SK-N-SH treated with all-trans-retinoic acid at 6 μM for 48 hours (cell line): ENCODE measurements around the gene KRT80.

Source experiments
- ATAC-seq: fragments of 200-7000 bp; cut with Tn5 transposase; 3 replicates; pipeline ENCODE4 v1.9.1; 2020; ENCODE audit warnings: mild to moderate bottlenecking, moderate library complexity
- ARNTL ChIP-seq: fragments of 450-650 bp; formaldehyde crosslinking; IDR thresholded peaks from 2 replicates; pipeline ENCODE4 v1.5.0; 2020; ENCODE audit warnings: low read depth, mild to moderate bottlenecking, moderate library complexity, borderline replicate concordance
- BACH2 ChIP-seq: fragments of 250-450 bp; sonication (Bioruptor Pico); IDR thresholded peaks from 2 replicates; pipeline ENCODE4 v1.9.0; 2021; ENCODE audit warnings: mild to moderate bottlenecking, borderline replicate concordance
- CSDC2 ChIP-seq: fragments of 250-450 bp; sonication (Bioruptor Pico); IDR thresholded peaks from 2 replicates; pipeline ENCODE4 v1.5.0; 2020; ENCODE audit warnings: mild to moderate bottlenecking, moderate library complexity
- ESRRG ChIP-seq: fragments of 250-450 bp; sonication (Bioruptor Pico); IDR thresholded peaks from 2 replicates; pipeline ENCODE4 v1.6.1; 2021; ENCODE audit warnings: mild to moderate bottlenecking
- GLIS3 ChIP-seq: fragments of 250-450 bp; sonication (Bioruptor Pico); IDR thresholded peaks from 2 replicates; pipeline ENCODE4 v1.5.0; 2020; ENCODE audit warnings: mild to moderate bottlenecking, moderate library complexity
- ISL1 ChIP-seq: fragments of 250-450 bp; sonication (Bioruptor Pico); IDR thresholded peaks from 2 replicates; pipeline ENCODE4 v2.1.2; 2022; ENCODE audit warnings: mild to moderate bottlenecking, moderate library complexity
- OSR1 ChIP-seq: fragments of 250-450 bp; sonication (Bioruptor Pico); IDR thresholded peaks from 2 replicates; pipeline ENCODE4 v1.8.0; 2022; ENCODE audit warnings: moderate library complexity, mild to moderate bottlenecking, inconsistent platforms
- PPARA ChIP-seq: fragments of 250-450 bp; sonication (Bioruptor Pico); IDR thresholded peaks from 2 replicates; pipeline ENCODE4 v1.5.0; 2020; ENCODE audit warnings: mild to moderate bottlenecking, borderline replicate concordance
- RARB ChIP-seq: fragments of 250-450 bp; sonication (Bioruptor Pico); IDR thresholded peaks from 2 replicates; pipeline ENCODE4 v1.8.0; 2021; ENCODE audit warnings: mild to moderate bottlenecking, moderate library complexity
- TCF4 ChIP-seq: fragments of 250-450 bp; sonication (Bioruptor Pico); IDR thresholded peaks from 2 replicates; pipeline ENCODE4 v1.8.0; 2021; ENCODE audit warnings: mild to moderate bottlenecking, moderate library complexity, borderline replicate concordance
- TOX ChIP-seq: fragments of 250-450 bp; sonication (Bioruptor Pico); IDR thresholded peaks from 2 replicates; pipeline ENCODE4 v1.8.0; 2021; ENCODE audit warnings: mild to moderate bottlenecking, moderate library complexity, borderline replicate concordance
- ZFP3 ChIP-seq: fragments of 250-450 bp; sonication (Bioruptor Pico); IDR thresholded peaks from 2 replicates; pipeline ENCODE4 v1.5.0; 2020; ENCODE audit warnings: mild to moderate bottlenecking, moderate library complexity
- ZFP30 ChIP-seq: fragments of 450-650 bp; formaldehyde crosslinking; IDR thresholded peaks from 2 replicates; pipeline ENCODE4 v1.5.0; 2022; ENCODE audit warnings: mild to moderate bottlenecking, moderate library complexity
- ZNF565 ChIP-seq: fragments of 450-650 bp; formaldehyde crosslinking; conservative IDR thresholded peaks from 2 replicates; pipeline ENCODE4 v1.5.0; 2020; ENCODE audit warnings: low read depth, mild to moderate bottlenecking, moderate library complexity
- ZNF8 ChIP-seq: fragments of 450-650 bp; formaldehyde crosslinking; IDR thresholded peaks from 2 replicates; pipeline ENCODE4 v1.5.0; 2020; ENCODE audit warnings: mild to moderate bottlenecking, moderate library complexity
- TF ChIP-seq, protein P1 (sequence below): fragments of 250-450 bp; sonication (Bioruptor Pico); IDR thresholded peaks from 2 replicates; pipeline ENCODE4 v1.5.1; 2020; ENCODE audit warnings: low read depth, mild to moderate bottlenecking, moderate library complexity
- TF ChIP-seq, protein P2 (sequence below): fragments of 250-450 bp; sonication (Bioruptor Pico); IDR thresholded peaks from 2 replicates; pipeline ENCODE4 v1.5.1; 2021; ENCODE audit warnings: mild to moderate bottlenecking, moderate library complexity
- TF ChIP-seq, protein P3 (sequence below): fragments of 250-450 bp; sonication (Bioruptor Pico); IDR thresholded peaks from 2 replicates; pipeline ENCODE4 v1.8.0; 2021; ENCODE audit warnings: low read depth, mild to moderate bottlenecking, moderate library complexity, borderline replicate concordance
- TF ChIP-seq, protein P4 (sequence below): fragments of 250-450 bp; sonication (Bioruptor Pico); IDR thresholded peaks from 2 replicates; pipeline ENCODE4 v1.5.0; 2020; ENCODE audit warnings: mild to moderate bottlenecking, moderate library complexity
- TF ChIP-seq, protein P5 (sequence below): fragments of 250-450 bp; sonication (Bioruptor Pico); IDR thresholded peaks from 2 replicates; pipeline ENCODE4 v1.8.0; 2020; ENCODE audit warnings: mild to moderate bottlenecking, moderate library complexity, borderline replicate concordance

Gene KRT80

DNA sequence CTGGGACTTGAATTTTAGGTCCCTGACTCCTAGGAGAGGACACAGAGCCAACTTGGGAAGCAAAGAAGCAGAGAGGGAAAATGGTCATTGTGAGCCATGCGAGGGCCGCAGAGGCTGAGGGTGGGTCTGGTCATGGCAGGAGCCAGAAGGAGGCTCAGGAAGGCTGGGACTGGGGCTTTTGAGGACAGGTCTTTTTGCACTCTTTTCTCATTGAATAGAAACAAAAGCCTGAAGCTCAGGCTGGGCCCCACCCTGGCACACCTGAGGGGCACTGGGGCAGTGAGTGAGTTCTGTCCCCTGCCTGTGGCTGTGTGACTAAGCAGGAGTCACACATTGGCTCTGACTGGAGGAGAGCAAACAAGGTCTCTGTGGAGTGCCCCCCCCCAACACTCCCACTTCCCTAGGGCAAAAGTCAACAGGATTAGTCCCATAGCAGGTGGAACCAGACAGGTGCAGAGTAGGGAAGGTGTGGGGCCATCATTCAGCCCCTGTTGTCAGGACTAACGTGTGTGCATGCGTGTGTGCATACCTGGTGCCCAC, 44.1 kb upstream of the KRT80 start:
- TF ChIP-seq, protein P1, sequence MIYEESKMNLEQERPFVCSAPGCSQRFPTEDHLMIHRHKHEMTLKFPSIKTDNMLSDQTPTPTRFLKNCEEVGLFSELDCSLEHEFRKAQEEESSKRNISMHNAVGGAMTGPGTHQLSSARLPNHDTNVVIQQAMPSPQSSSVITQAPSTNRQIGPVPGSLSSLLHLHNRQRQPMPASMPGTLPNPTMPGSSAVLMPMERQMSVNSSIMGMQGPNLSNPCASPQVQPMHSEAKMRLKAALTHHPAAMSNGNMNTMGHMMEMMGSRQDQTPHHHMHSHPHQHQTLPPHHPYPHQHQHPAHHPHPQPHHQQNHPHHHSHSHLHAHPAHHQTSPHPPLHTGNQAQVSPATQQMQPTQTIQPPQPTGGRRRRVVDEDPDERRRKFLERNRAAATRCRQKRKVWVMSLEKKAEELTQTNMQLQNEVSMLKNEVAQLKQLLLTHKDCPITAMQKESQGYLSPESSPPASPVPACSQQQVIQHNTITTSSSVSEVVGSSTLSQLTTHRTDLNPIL: no peak
- TF ChIP-seq ZFP30: no peak
- no peak for TF ChIP-seq RARB (CRISPR knock-in tag)
- TF ChIP-seq ZNF565 (CRISPR knock-in tag): no peak
- no peak for TF ChIP-seq ESRRG (CRISPR knock-in tag)
- TF ChIP-seq PPARA (CRISPR knock-in tag): no peak
- TF ChIP-seq, protein P2, sequence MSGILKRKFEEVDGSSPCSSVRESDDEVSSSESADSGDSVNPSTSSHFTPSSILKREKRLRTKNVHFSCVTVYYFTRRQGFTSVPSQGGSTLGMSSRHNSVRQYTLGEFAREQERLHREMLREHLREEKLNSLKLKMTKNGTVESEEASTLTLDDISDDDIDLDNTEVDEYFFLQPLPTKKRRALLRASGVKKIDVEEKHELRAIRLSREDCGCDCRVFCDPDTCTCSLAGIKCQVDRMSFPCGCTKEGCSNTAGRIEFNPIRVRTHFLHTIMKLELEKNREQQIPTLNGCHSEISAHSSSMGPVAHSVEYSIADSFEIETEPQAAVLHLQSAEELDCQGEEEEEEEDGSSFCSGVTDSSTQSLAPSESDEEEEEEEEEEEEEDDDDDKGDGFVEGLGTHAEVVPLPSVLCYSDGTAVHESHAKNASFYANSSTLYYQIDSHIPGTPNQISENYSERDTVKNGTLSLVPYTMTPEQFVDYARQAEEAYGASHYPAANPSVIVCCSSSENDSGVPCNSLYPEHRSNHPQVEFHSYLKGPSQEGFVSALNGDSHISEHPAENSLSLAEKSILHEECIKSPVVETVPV (CRISPR knock-in tag): no peak
- no peak for ATAC-seq

DNA sequence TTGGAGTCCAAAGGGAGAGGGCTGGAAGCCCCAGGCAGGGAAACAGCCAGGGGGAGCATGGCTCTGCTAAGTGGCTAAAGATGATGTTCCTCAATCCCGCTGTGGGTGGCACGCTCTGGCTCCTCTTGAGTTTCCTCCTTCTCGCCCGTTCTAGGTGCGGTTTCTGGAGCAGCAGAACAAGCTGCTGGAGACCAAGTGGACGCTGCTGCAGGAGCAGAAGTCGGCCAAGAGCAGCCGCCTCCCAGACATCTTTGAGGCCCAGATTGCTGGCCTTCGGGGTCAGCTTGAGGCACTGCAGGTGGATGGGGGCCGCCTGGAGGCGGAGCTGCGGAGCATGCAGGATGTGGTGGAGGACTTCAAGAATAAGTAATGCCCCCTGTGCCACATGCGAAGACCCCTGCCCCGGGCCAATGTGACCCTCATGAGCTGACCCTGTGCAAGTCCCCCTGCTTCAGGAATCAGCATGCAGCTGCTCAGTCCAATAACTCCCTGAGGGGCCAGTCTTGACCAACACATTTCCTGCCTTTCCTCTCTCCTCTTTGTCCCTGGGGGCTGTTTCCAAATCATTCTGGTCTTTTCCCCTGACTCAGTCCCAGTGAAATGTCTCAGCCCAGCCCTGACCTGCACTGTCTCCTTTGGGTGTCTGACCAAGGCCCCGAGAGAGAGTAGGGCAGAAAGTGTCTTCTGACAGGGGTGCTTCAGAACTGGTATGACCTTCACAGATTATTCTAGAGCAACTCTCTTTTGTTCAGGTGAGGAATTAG, 43.4 kb upstream of the KRT80 start:
- TF ChIP-seq PPARA (CRISPR knock-in tag) (no peak), ARNTL (CRISPR knock-in tag) (no peak), ZNF8 (CRISPR knock-in tag) (no peak), TOX (CRISPR knock-in tag) (no peak), ZFP30 (no peak), CSDC2 (CRISPR knock-in tag) (no peak), GLIS3 (no peak), TCF4 (CRISPR knock-in tag) (no peak)
- TF ChIP-seq, protein P2 (CRISPR knock-in tag): no peak
- TF ChIP-seq, protein P3, sequence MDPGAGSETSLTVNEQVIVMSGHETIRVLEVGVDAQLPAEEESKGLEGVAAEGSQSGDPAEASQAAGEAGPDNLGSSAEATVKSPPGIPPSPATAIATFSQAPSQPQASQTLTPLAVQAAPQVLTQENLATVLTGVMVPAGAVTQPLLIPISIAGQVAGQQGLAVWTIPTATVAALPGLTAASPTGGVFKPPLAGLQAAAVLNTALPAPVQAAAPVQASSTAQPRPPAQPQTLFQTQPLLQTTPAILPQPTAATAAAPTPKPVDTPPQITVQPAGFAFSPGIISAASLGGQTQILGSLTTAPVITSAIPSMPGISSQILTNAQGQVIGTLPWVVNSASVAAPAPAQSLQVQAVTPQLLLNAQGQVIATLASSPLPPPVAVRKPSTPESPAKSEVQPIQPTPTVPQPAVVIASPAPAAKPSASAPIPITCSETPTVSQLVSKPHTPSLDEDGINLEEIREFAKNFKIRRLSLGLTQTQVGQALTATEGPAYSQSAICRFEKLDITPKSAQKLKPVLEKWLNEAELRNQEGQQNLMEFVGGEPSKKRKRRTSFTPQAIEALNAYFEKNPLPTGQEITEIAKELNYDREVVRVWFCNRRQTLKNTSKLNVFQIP (CRISPR knock-in tag): no peak
- ATAC-seq: no peak

DNA sequence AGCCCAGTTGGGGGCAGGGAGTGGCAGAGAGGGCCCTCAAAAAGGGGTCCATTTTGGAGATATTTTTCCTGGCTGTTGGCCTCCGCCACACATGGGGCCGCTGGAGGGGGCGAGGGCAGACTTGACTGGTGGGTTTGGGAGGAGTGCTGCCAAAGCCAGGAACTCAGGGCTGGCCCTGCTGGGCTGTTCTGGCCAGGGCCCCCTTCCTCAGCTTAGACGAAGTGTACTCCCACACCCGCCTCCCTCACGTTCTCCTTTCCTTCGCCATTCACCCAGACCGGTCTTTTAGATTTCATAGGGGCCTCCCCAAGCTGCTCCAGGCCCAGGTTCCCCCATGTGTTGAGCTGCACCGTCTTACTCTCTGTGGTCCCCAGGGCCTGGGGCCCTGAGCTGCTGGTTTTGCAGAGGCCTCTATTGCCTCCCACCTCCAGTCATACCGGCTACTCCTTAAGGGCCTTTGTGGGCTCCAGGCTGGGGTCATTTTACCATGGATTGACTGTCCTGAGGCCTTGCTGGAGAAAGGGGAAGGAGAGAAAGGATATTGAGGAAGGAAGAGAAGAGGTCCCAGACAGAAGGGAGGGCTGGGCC, 42.5 kb upstream of the KRT80 start:
- TF ChIP-seq, protein P3 (CRISPR knock-in tag): no peak
- TF ChIP-seq ISL1 (CRISPR knock-in tag) (no peak), ESRRG (CRISPR knock-in tag) (no peak), BACH2 (CRISPR knock-in tag) (no peak), CSDC2 (CRISPR knock-in tag) (no peak), ZFP3 (no peak), ZNF8 (CRISPR knock-in tag) (no peak), OSR1 (CRISPR knock-in tag) (no peak), TCF4 (CRISPR knock-in tag) (no peak), RARB (CRISPR knock-in tag) (no peak)
- TF ChIP-seq, protein P4, sequence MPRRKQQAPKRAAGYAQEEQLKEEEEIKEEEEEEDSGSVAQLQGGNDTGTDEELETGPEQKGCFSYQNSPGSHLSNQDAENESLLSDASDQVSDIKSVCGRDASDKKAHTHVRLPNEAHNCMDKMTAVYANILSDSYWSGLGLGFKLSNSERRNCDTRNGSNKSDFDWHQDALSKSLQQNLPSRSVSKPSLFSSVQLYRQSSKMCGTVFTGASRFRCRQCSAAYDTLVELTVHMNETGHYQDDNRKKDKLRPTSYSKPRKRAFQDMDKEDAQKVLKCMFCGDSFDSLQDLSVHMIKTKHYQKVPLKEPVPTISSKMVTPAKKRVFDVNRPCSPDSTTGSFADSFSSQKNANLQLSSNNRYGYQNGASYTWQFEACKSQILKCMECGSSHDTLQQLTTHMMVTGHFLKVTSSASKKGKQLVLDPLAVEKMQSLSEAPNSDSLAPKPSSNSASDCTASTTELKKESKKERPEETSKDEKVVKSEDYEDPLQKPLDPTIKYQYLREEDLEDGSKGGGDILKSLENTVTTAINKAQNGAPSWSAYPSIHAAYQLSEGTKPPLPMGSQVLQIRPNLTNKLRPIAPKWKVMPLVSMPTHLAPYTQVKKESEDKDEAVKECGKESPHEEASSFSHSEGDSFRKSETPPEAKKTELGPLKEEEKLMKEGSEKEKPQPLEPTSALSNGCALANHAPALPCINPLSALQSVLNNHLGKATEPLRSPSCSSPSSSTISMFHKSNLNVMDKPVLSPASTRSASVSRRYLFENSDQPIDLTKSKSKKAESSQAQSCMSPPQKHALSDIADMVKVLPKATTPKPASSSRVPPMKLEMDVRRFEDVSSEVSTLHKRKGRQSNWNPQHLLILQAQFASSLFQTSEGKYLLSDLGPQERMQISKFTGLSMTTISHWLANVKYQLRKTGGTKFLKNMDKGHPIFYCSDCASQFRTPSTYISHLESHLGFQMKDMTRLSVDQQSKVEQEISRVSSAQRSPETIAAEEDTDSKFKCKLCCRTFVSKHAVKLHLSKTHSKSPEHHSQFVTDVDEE (CRISPR knock-in tag): no peak
- TF ChIP-seq, protein P1: no peak
- TF ChIP-seq, protein P5, sequence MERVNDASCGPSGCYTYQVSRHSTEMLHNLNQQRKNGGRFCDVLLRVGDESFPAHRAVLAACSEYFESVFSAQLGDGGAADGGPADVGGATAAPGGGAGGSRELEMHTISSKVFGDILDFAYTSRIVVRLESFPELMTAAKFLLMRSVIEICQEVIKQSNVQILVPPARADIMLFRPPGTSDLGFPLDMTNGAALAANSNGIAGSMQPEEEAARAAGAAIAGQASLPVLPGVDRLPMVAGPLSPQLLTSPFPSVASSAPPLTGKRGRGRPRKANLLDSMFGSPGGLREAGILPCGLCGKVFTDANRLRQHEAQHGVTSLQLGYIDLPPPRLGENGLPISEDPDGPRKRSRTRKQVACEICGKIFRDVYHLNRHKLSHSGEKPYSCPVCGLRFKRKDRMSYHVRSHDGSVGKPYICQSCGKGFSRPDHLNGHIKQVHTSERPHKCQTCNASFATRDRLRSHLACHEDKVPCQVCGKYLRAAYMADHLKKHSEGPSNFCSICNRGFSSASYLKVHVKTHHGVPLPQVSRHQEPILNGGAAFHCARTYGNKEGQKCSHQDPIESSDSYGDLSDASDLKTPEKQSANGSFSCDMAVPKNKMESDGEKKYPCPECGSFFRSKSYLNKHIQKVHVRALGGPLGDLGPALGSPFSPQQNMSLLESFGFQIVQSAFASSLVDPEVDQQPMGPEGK (CRISPR knock-in tag): no peak
- TF ChIP-seq, all 23 proteins: peak for 0
- no peak for ATAC-seq
